WERI-Rb-1 (cell line): ENCODE measurements around the gene SHC4.

ENCODE experiments used
- DNase-seq: peaks from one replicate; pipeline ENCODE4 v3.0.0-alpha.2; 2020
- H3K27ac ChIP-seq: fragments of 250-450 bp; sonication (Bioruptor Pico); 2 replicates; pipeline ENCODE4 v1.5.1; 2020; ENCODE audit warnings: mild to moderate bottlenecking, moderate library complexity
- H3K27me3 ChIP-seq: fragments of 250-450 bp; sonication (Bioruptor Pico); 2 replicates; pipeline ENCODE4 v1.5.1; 2021; ENCODE audit warnings: mild to moderate bottlenecking, low read depth, moderate library complexity; ENCODE audit not compliant: insufficient read depth, severe bottlenecking
- H3K36me3 ChIP-seq: fragments of 250-450 bp; sonication (Bioruptor Pico); 2 replicates; pipeline ENCODE4 v1.5.1; 2020; ENCODE audit warnings: mild to moderate bottlenecking, moderate library complexity
- H3K4me3 ChIP-seq: 2 replicates; pipeline ENCODE4 v1.5.1; 2011; ENCODE audit warnings: low read depth, mild to moderate bottlenecking, control low read depth, low read length
- H3K9me3 ChIP-seq: fragments of 250-450 bp; sonication (Bioruptor Pico); 2 replicates; pipeline ENCODE4 v1.5.1; 2021; ENCODE audit warnings: mild to moderate bottlenecking, moderate library complexity; ENCODE audit not compliant: severe bottlenecking
- TF ChIP-seq, protein P1 (sequence below): IDR thresholded peaks from 2 replicates; pipeline ENCODE4 v1.5.1; 2011; ENCODE audit warnings: low read depth, mild to moderate bottlenecking, control low read depth, inconsistent platforms, low read length

SHC4 gene

GRCh38 chr15:48930735-48931134 lies 33.0 kb downstream of the SHC4 start:
- Histone ChIP-seq H3K27me3 (no peaks in the 10 kb centered on the region), H3K9me3 (no peaks in the 10 kb centered on the region), H3K36me3 (no peaks in the 10 kb centered on the region), H3K4me3 (no peak overlapping the region), H3K27ac (no peak overlapping the region)
- DNase-seq, result no peak
- TF ChIP-seq, protein P1, sequence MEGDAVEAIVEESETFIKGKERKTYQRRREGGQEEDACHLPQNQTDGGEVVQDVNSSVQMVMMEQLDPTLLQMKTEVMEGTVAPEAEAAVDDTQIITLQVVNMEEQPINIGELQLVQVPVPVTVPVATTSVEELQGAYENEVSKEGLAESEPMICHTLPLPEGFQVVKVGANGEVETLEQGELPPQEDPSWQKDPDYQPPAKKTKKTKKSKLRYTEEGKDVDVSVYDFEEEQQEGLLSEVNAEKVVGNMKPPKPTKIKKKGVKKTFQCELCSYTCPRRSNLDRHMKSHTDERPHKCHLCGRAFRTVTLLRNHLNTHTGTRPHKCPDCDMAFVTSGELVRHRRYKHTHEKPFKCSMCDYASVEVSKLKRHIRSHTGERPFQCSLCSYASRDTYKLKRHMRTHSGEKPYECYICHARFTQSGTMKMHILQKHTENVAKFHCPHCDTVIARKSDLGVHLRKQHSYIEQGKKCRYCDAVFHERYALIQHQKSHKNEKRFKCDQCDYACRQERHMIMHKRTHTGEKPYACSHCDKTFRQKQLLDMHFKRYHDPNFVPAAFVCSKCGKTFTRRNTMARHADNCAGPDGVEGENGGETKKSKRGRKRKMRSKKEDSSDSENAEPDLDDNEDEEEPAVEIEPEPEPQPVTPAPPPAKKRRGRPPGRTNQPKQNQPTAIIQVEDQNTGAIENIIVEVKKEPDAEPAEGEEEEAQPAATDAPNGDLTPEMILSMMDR, result no peak

GRCh38 chr15:48929661-48930060 lies 34.1 kb downstream of the SHC4 start:
- Histone ChIP-seq H3K36me3 (no peaks in the 10 kb centered on the region), H3K9me3 (no peaks in the 10 kb centered on the region), H3K27me3 (no peaks in the 10 kb centered on the region), H3K27ac (no peak overlapping the region), H3K4me3 (no peak overlapping the region)
- TF ChIP-seq, protein P1, result no peak
- no peak for DNase-seq

DNA sequence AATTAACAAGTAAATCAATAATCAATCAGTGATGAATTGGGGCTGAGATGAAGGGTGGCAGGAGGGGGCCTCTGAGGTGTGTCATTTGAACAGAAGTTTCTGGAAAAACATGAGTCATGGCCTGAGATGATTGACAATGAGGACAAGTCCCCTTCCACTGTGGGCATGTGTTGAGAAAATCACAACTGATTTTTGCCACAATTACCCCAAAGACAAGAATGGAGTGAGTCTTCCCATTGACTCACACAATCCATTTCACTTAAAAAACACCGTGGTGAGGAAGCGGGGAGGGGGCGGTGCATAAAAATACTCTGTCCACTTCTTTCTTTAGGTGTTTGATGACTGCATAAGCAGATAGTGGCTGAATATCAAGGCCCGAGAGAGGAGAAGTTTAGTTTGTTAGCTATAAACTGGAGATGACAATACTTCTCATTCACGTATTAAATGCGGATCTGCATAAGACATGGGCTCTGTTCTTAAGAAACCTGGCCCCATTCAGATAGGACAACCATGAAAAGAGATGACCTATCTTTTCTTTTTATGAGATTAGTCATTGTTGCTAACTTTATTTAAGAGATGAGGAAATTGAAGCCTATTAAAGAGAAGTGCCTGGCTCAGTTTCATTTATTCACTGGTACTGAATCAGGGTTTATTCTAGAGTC lies 34.7 kb downstream of the SHC4 start:
- Histone ChIP-seq H3K4me3 (no peak overlapping the region), H3K9me3 (no peaks in the 10 kb centered on the region), H3K27me3 (no peaks in the 10 kb centered on the region), H3K27ac (no peak overlapping the region), H3K36me3 (no peaks in the 10 kb centered on the region)
- no peak for DNase-seq
- TF ChIP-seq, protein P1, result no peak

DNA sequence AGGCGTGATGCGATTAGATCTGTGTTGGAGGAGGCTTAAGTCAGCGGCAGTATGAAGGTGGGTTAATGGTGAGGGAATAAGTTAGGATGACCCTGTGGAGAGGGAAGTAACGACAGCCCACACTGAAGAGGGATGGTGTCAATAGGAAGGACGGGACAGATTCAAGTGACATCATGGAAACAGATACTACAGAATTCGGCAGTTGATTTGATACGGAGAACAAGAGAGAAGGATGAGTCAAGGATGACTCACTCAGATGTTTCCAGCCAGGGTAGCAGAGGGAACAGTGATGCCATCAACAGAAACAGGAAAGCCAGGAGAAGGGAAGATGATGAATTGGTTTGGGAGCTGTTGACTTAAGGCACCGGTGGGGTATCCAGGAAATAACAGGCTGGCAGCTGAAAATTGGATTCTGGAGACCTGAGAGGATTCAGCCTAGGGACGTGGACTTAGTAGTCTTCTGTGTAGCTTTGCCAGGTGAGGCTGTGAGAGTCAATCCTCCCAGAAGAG lies 38.0 kb downstream of the SHC4 start:
- H3K27me3 ChIP-seq, result no peaks in the 10 kb centered on the region
- no peaks in the 10 kb centered on the region for H3K36me3 ChIP-seq
- TF ChIP-seq, protein P1, result no peak
- H3K27ac ChIP-seq, result no peak overlapping the region
- H3K9me3 ChIP-seq, result no peaks in the 10 kb centered on the region
- no peak for DNase-seq
- H3K4me3 ChIP-seq, result no peak overlapping the region

GRCh38 chr15:48924528-48925393 lies 39.0 kb downstream of the SHC4 start:
- no peaks in the 10 kb centered on the region for H3K9me3 ChIP-seq
- no peak for DNase-seq
- TF ChIP-seq, protein P1, result no peak
- no peak overlapping the region for H3K27ac ChIP-seq
- H3K27me3 ChIP-seq, result no peaks in the 10 kb centered on the region
- no peaks in the 10 kb centered on the region for H3K36me3 ChIP-seq
- H3K4me3 ChIP-seq, result no peak overlapping the region
